GM12875 (cell line): Measurements from ENCODE around the gene CD2.

ENCODE experiments used
- H3K4me3 ChIP-seq: one replicate; pipeline ENCODE4 v1.5.1; 2011; ENCODE audit warnings: low read depth, low read length, control low read depth
- TF ChIP-seq, protein P1 (sequence below): IDR thresholded peaks from 2 replicates; pipeline ENCODE4 v1.5.1; 2011; ENCODE audit warnings: low read depth, mild to moderate bottlenecking, control low read depth, inconsistent platforms, low read length, moderate library complexity, borderline replicate concordance; ENCODE audit not compliant: insufficient read depth

CD2 gene

DNA sequence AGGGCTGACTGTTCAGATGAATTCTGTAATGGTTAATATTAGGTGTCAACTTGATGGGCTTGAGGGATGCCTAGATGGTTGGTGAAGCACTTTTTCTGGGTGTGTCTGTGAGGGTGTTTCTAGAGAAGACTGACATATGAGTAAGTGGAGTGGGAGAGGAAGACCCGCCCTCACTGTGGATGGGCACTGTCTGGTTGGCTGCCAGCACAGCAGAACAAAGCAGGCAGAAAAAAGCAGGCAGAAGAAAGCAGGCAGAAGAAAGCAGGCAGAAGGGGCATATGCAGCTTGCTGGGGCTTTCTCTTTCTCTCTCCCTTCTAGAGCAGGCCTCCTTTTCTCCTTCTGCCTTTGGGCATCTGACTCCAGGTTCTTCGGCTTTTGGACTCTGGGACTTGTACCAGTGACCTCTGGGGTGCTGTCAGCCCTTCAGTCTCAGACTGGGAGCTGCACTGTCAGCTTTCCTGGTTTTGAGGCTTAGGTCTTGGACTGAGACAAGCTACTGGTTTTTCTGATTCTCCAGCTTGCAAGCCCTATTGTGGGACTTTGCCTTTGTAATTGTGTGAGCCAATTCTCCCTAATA lies 42.9 kb upstream of the CD2 start:
- no peak overlapping the region for H3K4me3 ChIP-seq
- TF ChIP-seq, protein P1, sequence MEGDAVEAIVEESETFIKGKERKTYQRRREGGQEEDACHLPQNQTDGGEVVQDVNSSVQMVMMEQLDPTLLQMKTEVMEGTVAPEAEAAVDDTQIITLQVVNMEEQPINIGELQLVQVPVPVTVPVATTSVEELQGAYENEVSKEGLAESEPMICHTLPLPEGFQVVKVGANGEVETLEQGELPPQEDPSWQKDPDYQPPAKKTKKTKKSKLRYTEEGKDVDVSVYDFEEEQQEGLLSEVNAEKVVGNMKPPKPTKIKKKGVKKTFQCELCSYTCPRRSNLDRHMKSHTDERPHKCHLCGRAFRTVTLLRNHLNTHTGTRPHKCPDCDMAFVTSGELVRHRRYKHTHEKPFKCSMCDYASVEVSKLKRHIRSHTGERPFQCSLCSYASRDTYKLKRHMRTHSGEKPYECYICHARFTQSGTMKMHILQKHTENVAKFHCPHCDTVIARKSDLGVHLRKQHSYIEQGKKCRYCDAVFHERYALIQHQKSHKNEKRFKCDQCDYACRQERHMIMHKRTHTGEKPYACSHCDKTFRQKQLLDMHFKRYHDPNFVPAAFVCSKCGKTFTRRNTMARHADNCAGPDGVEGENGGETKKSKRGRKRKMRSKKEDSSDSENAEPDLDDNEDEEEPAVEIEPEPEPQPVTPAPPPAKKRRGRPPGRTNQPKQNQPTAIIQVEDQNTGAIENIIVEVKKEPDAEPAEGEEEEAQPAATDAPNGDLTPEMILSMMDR, result no peak

DNA sequence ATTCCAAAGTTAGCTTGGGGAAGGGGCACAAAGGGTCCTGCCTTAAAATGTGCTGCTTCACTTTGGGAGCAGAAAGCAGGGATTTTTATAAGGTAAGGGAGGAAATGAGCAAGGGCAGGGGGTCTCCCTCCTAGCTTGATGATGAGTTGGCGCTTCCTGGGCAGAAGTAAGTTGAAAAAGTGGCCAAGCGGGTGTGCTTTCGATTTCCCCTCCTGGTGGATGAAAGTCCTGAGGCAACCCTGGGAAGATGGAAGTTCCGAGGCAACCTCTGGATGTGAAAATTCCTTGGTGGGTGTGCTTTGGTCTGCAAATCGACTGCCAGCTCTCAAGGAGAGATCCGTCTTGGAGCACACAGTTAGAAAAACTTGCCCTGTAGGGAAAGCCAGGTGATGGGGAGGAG lies 41.7 kb upstream of the CD2 start:
- TF ChIP-seq, protein P1, result no peak
- H3K4me3 ChIP-seq, result no peak overlapping the region

DNA sequence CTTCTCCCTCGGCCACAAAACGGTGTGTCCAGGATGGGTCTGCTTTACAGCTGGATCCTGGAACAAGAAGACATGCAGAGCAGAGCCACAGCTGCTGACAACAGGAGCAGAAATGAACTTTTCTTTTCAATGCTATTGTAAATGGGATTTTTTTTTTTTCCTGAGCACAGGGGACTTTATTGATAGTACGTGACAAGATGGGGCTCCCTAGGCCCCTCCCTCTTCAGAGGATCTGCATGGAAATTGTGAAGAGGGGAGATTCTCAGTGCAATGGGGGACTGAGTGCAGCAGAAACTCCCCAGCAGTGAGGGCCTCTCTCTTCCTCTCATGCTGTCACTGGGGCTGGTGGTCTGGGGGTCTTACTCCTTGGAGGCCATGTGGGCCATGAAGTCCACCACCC lies 40.8 kb upstream of the CD2 start:
- no peak overlapping the region for H3K4me3 ChIP-seq
- TF ChIP-seq, protein P1, result no peak

DNA sequence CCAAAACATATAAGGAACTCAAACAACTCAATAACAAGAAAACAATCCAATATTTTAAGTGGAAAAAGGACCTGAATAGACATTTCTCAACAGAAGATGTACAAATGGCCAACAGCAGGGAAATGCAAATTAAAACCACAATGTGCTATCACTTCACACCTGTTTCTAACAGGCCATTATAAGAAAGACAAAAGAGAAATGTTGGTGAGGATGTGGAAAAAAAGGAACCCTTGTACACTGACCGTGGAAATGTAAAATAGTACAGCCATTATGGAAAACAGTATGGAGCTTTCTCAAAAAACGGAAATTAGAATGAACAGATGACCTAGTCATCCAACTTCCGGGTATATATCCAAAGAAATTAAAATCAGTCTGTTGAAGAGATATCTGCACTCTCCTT lies 37.8 kb upstream of the CD2 start:
- TF ChIP-seq, protein P1, result no peak
- no peak overlapping the region for H3K4me3 ChIP-seq

DNA sequence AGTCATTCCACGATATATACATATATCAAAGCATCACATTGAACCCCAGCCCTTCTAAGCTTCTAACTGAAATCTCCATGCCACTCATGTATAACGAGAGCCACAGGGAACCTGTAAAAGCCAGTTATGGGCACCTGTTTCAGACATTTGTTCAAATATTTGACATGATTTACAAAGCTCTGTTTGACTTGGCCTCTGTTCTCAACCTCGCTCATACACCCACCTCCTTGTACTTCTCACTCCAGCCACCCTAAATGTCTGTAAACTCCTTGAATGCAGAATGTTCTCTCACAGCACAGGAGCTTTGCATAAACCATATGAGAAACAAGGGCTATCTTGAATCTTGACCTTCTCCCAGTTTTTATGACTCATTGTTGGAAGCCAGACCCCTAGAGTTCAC lies 36.9 kb upstream of the CD2 start:
- TF ChIP-seq, protein P1, result no peak
- H3K4me3 ChIP-seq, result no peak overlapping the region

DNA sequence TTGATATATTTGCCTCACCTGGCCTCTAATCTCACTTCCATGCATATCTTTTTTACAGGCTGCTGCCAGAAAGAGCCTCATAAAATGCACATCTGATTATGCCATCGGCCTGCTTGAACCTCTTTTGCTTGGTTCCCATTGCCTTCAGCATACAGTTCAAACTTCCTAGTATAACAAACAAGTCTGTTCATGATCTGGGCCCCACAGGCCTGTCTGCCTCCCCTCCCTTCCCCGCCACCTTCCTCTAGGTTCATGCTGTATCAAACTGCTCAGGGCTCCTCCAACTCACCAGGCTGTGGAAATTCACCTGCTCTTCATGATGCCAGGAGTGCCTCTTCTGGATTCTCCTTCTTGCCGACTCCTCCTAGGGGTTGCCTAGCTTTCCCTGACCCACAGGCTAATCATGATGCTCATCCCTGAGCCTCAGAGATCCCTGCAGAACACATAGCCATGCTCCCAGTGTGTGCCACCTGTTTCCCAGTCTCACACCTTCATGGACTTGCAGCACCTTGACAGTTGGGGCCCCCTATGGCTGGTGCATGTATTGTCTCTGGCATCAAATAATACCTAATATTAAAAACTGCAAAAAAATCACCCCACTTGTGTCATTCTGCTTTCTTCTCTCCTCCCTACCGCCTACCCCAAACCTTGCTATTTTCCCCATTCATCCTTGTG lies 33.7 kb upstream of the CD2 start:
- H3K4me3 ChIP-seq, result no peak overlapping the region
- TF ChIP-seq, protein P1, result no peak

DNA sequence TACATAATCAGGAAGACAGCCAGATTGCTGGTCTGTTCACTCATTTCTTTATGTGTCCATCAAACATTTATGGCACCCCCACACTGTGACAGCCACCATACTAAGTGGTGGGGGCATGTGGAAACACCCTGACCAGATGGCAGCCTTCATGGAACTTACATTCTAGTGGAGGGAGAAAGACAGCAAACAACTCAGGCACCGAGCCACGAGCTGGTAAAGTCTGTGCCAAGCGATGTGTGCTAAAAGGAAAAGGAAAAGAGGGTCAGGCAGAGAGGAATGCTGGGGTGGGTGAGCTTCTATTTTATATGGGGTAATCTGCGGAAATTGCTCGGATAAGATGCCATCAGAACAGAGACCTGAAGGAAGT lies 33.2 kb upstream of the CD2 start:
- H3K4me3 ChIP-seq, result no peak overlapping the region
- TF ChIP-seq, protein P1, result no peak
